ENCODE measurements around the gene HELZ2. TPM values are rescaled to one million over a fixed set of nuclear protein-coding genes. Genes with fewer than 3 reads are reported as not detected.

HELZ2 gene
- total RNA-seq, 4 donors from 2014 or later: 4.9 to 35.2 (median 10.5) TPM

DNA sequence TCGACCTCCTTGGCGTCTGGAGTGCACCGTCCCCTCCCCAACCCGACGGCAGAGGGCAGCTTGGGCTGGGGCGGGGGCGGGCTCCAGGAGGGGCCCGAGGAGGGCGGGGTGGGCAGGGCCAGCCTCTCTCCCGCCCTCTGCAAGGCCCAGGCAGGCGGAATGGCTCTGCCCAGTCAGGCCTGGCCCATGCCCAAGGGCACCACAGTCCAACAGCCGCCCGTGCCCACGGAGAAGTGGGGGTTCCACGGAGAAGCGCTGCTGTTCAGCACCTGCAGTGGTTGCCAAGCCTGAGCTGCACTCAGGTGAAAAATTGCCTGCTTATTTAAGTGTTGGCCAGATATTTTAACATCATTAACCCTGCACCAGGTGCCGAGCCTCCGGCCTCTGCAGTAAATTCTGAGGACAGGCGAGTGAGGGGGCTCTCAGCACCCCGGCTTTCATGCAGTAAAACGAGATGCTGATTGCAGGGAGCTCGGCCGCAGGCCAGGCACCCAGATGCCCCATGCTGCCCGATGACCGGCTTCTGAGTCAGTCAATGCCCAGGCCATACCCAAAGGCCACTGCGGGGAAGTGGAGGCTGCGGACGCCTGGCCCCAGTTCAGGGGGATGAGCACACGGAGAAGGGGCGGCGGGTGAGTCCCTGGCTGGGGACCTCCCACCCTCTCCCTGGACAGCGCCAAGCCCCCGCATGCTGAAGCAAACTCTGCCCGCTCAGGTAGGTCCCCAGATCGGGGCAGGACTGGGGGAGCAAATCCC, 26.1 kb downstream of the HELZ2 start, which contains the start of gene SRMS:
Gene SRMS, minus strand, starts transcription at position 25 of the 756 bp plus-strand sequence. CDS start 286 bp downstream, outside the sequence.
- TF ChIP-seq, protein P1, sequence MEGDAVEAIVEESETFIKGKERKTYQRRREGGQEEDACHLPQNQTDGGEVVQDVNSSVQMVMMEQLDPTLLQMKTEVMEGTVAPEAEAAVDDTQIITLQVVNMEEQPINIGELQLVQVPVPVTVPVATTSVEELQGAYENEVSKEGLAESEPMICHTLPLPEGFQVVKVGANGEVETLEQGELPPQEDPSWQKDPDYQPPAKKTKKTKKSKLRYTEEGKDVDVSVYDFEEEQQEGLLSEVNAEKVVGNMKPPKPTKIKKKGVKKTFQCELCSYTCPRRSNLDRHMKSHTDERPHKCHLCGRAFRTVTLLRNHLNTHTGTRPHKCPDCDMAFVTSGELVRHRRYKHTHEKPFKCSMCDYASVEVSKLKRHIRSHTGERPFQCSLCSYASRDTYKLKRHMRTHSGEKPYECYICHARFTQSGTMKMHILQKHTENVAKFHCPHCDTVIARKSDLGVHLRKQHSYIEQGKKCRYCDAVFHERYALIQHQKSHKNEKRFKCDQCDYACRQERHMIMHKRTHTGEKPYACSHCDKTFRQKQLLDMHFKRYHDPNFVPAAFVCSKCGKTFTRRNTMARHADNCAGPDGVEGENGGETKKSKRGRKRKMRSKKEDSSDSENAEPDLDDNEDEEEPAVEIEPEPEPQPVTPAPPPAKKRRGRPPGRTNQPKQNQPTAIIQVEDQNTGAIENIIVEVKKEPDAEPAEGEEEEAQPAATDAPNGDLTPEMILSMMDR (IDR thresholded peaks at IDR 0.05; ENCODE audit: low read depth): no peak

DNA sequence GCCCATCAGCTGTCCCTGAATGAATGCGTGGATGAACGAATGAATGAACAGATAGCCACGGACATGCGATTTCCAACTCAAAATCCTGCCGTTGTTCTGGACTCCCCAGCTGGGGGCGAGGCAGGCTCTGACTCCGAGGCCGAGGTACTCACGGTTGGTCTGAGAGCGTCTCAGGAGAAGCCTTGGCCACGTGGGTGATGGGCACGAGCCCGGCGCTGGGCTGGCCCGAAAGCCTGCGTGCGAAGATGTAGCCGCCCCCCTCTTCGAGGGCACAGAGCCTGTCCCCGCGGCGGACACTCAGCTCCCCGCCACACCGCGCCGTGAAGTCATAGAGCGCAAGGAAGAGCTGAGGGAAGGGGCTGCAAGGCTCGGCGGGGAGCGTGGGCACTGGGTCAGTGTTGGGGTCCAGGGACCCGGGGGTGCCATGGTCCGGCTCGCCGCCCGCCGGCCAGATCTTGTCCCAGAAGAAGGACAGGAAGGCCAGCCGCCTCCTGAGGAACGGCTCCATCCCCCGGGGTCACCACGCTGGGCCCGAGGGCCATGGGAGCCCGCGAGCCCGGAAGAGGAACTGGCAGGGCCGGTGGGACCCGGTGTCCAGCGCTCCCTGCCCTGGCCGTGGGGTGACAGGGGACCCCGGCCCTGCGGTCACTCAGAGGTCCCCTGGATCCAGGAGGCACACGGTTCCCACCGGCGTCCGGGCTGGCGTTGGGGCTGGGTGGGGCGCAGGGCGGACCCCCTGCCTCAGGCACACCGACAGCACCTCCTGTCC, 26.9 kb downstream of the HELZ2 start:
- TF ChIP-seq, protein P1 (IDR thresholded peaks at IDR 0.05; ENCODE audit: low read depth): no peak

DNA sequence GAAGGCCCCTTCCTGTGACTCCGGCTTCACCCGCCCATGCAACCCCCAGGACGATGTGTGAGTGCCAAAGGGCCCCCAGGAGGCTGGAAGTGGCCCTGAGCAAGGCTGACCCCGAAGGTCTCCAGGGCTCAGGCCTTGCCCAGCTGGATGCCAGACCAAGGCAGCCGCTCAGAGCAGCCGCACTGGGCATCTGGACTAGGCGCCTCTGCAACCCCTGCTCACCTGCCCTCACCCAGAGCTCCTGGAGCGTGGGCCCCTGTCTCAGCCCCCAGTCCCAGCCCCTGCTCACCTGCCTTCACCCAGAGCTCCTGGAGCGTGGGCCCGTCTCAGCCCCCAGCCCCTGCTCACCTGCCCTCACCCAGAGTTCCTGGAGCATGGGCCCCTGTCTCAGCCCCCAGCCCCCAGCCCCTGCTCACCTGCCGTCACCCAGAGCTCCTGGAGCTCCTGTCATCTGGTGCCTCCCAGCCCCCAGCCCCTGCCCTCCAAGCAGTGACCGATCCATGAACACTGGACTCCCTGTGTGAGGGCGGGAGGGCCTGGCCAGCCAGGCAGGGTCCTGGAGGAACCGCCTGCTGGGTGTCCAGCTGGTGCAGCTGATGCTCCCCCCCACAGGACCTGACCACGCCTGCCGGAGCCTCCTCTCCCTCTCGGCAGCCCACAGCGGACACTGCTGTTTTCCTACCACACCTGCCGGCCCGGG, 27.6 kb downstream of the HELZ2 start:
- TF ChIP-seq, protein P1 (IDR thresholded peaks at IDR 0.05; ENCODE audit: low read depth): no peak

DNA sequence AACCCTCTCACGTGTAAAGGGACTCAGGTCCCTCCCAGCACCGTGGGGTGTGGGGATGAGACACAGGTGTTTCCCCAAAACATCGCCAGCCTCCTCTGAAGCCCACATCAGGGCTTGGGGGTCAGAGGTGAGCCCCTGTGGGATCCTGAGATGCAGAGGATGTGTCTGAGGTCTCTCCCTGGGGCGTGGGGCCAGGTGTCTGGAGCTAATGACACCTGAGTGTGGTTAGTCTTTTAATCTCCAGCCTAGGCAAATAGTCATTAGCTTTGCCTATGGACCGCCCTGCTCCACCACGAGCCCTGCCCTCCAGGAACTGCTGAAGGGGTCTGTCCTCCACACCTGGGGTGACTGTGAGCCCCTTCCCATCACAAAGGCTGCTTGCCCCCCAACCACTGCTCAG, 28.2 kb downstream of the HELZ2 start:
- TF ChIP-seq, protein P1 (IDR thresholded peaks at IDR 0.05; ENCODE audit: low read depth): no peak

DNA sequence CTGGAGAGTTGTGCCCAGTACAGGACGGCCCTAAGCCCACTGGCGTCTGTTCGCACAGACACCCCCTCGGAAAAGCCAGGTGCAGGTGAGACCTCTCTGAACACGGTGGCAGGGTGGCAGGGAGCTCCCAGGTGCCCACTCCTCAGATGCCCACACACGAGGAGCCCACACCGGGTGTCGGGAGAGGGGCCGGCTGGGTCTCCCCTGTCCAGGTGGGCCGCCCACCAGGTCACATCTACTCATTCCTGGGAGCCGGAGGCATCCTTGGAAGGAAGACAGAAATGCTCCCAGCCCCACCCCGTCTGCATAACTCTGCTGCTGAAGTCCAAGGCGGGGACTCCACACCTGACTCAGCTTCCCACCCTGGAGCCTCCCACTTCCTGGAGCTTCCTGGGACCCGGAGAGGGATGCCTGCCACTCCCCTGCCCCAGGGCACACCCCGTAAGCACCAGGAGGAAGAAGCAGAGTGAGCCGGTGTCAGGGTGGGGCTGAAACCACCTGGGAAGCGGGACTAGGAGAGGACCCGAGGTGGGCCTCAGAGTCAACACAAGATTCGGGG, 29.0 kb downstream of the HELZ2 start:
- TF ChIP-seq, protein P1 (IDR thresholded peaks at IDR 0.05; ENCODE audit: low read depth): no peak

DNA sequence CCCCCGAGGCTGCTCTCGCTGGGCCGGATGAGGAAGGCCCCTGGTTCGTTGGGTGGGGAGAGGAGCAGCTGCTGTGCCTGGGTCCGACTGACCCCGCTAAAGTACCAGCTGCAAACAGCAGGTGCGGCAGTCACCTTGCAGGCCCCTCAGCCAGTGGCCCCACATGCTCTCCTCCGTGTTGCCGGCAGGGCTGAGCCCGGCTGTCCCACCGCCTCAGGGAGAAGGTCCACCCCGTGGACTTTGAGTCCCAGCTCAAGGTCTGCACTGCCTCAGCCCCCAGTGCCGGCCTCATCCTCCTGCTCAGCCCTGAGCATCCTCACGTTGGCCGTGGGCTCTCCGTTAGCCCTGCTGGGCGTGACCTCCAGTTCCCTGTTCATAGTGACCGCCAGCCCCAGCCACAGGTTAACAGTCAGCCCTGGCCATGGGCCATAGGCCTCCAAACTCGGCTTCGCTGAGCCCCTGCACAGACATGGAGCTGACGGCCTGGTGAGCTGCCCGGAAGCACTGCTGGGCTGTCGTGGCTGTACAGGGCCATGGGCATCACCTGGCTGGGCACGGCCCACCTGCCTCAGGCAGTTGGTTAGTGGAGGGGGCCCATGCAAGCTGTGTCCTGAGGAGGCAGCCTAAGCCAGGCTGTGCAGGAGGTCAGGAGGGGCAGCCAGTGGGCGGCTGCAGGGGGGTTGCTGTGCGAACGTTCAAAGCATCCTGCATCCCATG, 29.6 kb downstream of the HELZ2 start:
- TF ChIP-seq, protein P1 (IDR thresholded peaks at IDR 0.05; ENCODE audit: low read depth): no peak
